Endothelial cell of umbilical vein (primary cell): ENCODE results near the gene BRSK2. TPM values are rescaled to one million over a fixed set of nuclear protein-coding genes. Genes with fewer than 3 reads are reported as not detected.

ENCODE experiments used
- polyA plus RNA-seq, 4 experiments: library from polyadenylated mRNA; depleted of rRNA in 3 of 4; stranded (reverse) in 3 of 4; unstranded in 1 of 4; fragments of >200 nt; gene quantifications; 2 replicates each; pipeline versions ENCODE4 v1.2.1 to v1.2.3, GENCODE V29; 2011 to 2012; ENCODE audit warnings: missing spikeins in 1 of 4
- total RNA-seq: library from RNA; stranded (reverse); gene quantifications from 2 replicates; pipeline ENCODE4 v1.2.3, GENCODE V29; 2021

The BRSK2 gene
- total and polyA plus RNA-seq, 2 donors (not counting 3 experiments of a cell fraction or from before 2014, with no cell fraction given): 0.08 to 0.20 TPM

Other genes with a start within 250 kb of the BRSK2 start
- not detected in 2 replicates for gene MUC5AC, start 232.0 kb upstream of the BRSK2 start, total RNA-seq
- gene MUC5AC, start 232.0 kb upstream of the BRSK2 start, polyA plus RNA-seq: not detected in 2 replicates
- not detected in 2 replicates for gene MUC5B, start 166.9 kb upstream of the BRSK2 start, total RNA-seq
- gene MUC5B, start 166.9 kb upstream of the BRSK2 start, polyA plus RNA-seq: not detected in 2 replicates
- gene TOLLIP, start 80.3 kb upstream of the BRSK2 start, total RNA-seq: 49.1 and 49.6 TPM in 2 replicates
- 64.8 and 107 TPM in 2 replicates for gene TOLLIP, start 80.3 kb upstream of the BRSK2 start, polyA plus RNA-seq
- gene MOB2, start 96.8 kb downstream of the BRSK2 start, total RNA-seq: 38.2 and 39.0 TPM in 2 replicates
- 50.6 and 54.9 TPM in 2 replicates for gene MOB2, start 96.8 kb downstream of the BRSK2 start, polyA plus RNA-seq
- 5.9 and 8.7 TPM in 2 replicates for gene DUSP8, start 182.3 kb downstream of the BRSK2 start, total RNA-seq
- gene DUSP8, start 182.3 kb downstream of the BRSK2 start, polyA plus RNA-seq: 4.6 and 6.0 TPM in 2 replicates
- not detected in 2 replicates for gene KRTAP5-1, start 195.3 kb downstream of the BRSK2 start, total RNA-seq
- gene KRTAP5-1, start 195.3 kb downstream of the BRSK2 start, polyA plus RNA-seq: not detected in 2 replicates
- not detected in 2 replicates for gene KRTAP5-2, start 208.4 kb downstream of the BRSK2 start, total RNA-seq
- gene KRTAP5-2, start 208.4 kb downstream of the BRSK2 start, polyA plus RNA-seq: not detected in 2 replicates
- not detected in 2 replicates for gene KRTAP5-3, start 218.5 kb downstream of the BRSK2 start, total RNA-seq
- gene KRTAP5-3, start 218.5 kb downstream of the BRSK2 start, polyA plus RNA-seq: not detected in 2 replicates
- not detected in 2 replicates for gene KRTAP5-4, start 232.2 kb downstream of the BRSK2 start, total RNA-seq
- not detected in 2 replicates for gene KRTAP5-4, start 232.2 kb downstream of the BRSK2 start, polyA plus RNA-seq
- not detected in 2 replicates for gene KRTAP5-5, start 239.8 kb downstream of the BRSK2 start, total RNA-seq
- gene KRTAP5-5, start 239.8 kb downstream of the BRSK2 start, polyA plus RNA-seq: not detected in 2 replicates